Measurements from ENCODE around the gene PITPNC1.

Gene PITPNC1

DNA sequence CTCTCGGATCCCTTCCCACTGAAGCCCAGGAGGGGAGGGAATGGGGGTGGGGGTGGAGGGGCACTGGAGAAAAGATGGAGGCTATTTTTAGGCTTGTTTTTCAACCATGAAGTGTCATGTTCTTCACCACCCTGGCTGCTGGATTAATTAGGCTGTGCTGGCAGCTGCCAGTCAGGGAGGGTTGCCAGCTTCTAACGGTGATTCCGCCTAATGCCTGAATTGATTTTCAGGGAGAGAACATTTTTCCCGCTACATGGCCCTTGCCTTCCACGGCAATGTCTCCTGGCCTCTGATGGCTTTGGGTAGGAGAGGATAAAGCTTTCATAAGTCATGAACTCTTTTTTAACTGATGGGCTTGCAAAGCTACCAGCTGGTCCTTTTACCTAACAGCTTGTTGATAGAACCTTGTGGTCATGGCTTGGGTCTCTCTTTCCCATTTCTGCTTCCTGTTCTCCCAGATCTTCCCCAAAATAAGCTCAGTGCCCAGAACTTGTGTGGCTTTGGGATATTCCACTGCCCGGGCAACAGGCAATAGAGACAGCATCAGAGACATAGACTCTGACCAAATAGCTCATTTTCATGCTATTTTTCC lies 167.4 kb downstream of the PITPNC1 start:
- ChIA-PET CTCF (interaction anchor here (0.9 to 1.3 kb wide), 3 partner anchors 9 to 18 kb away, joined by 3 to 4 read pairs (median 4); no protein-coding TSS in a partner anchor), POLR2A (no interaction called here)
- no peak for DNase-seq (ENCODE audit: low read depth, low spot score)
- H3K4me3 ChIP-seq (ENCODE audit: low read depth, low read length) = no peak overlapping the region
- no peak for TF ChIP-seq CTCF (IDR thresholded peaks at IDR 0.05; ENCODE audit: insufficient read depth, low read length, missing control alignments)

DNA sequence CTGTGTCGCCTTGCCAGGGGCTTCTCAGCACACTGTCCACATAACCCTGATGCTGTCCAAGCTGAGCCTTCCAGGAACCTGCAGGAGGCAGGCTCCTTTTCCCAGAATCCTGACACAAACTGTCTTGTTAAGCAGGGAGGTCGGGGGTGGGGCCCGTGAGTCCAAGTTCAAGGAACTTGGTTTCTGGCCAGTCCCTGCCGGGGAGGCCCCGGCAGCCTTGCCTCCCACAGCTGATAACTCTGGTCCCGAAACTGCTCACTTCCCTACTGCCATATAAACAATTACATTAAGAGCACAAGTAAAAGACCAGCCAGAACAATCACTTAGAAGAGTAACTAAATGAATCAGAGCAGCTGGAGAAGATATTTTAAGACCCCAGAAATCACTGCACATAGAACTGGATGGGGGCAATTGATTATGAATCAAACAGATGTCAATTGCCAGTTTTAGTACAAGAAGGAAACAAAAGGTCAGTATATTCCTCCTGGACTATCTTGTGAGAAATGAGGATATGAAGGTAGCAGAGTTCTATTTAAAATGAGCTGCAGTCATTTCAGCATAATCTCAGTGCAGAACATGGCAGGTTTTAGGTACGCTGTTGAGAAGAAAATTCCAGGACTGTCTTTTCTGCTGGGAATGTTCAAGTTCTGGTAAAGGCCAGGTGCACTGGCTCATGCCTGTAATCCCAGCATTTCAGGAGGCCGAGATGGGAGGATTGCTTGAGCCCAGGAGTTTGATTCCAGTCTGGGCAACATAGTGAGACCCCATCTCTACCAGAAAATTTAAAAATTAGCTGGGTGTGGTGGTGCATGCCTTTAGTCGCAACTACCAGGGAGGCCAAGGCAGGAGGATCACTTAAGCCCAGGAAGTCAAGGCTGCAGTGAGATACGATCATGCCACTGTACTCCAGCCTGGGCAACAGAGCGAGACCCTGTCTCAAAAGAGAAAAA lies 169.8 kb downstream of the PITPNC1 start:
- no peak overlapping the region for H3K4me3 ChIP-seq (ENCODE audit: low read depth, low read length)
- ChIA-PET POLR2A (no interaction called here), CTCF (interaction anchor here (1.1 to 1.3 kb wide), 2 partner anchors 10 to 161 kb away, joined by 3 read pairs; no protein-coding TSS in a partner anchor)
- DNase-seq (ENCODE audit: low read depth, low spot score) = no peak
- no peak for TF ChIP-seq CTCF (IDR thresholded peaks at IDR 0.05; ENCODE audit: insufficient read depth, low read length, missing control alignments)

GRCh38 chr17:67548693-67549092 lies 171.6 kb downstream of the PITPNC1 start:
- DNase-seq (ENCODE audit: low read depth, low spot score) = no peak
- no peak for TF ChIP-seq CTCF (IDR thresholded peaks at IDR 0.05; ENCODE audit: insufficient read depth, low read length, missing control alignments)
- H3K4me3 ChIP-seq (ENCODE audit: low read depth, low read length) = no peak overlapping the region
- ChIA-PET POLR2A (no interaction called here), CTCF (no interaction called here)

- POLR2A ChIA-PET = no interaction called here
These were observed 172.7 kb downstream of the PITPNC1 start for GRCh38 chr17:67549820-67550219.

GRCh38 chr17:67554634-67555033 lies 177.6 kb downstream of the PITPNC1 start:
- no peak overlapping the region for H3K4me3 ChIP-seq (ENCODE audit: low read depth, low read length)
- TF ChIP-seq CTCF (IDR thresholded peaks at IDR 0.05; ENCODE audit: insufficient read depth, low read length, missing control alignments) = no peak
- CTCF ChIA-PET = interaction anchor here (0.6 kb wide), 1 partner anchor 226 kb away, joined by 3 read pairs; no protein-coding TSS in a partner anchor
- POLR2A ChIA-PET = no interaction called here
- no peak for DNase-seq (ENCODE audit: low read depth, low spot score)

More at GRCh38 chr17:67549820-67550219, 172.7 kb downstream of the PITPNC1 start:
- CTCF ChIA-PET = no interaction called here
- no peak for DNase-seq (ENCODE audit: low read depth, low spot score)
- no peak for TF ChIP-seq CTCF (IDR thresholded peaks at IDR 0.05; ENCODE audit: insufficient read depth, low read length, missing control alignments)
- H3K4me3 ChIP-seq (ENCODE audit: low read depth, low read length) = no peak overlapping the region

- DNase-seq (ENCODE audit: low read depth, low spot score) = no peak
- no peak for TF ChIP-seq CTCF (IDR thresholded peaks at IDR 0.05; ENCODE audit: insufficient read depth, low read length, missing control alignments)
- no peak overlapping the region for H3K4me3 ChIP-seq (ENCODE audit: low read depth, low read length)
- POLR2A ChIA-PET = no interaction called here
- CTCF ChIA-PET = no interaction called here
These were observed 178.8 kb downstream of the PITPNC1 start for GRCh38 chr17:67555855-67556254.
